Stomach (tissue), 9 donors: Measurements from ENCODE around the gene PADI6. TPM values are rescaled to one million over a fixed set of nuclear protein-coding genes. Genes with fewer than 3 reads are reported as not detected.

Source experiments
- DNase-seq, 2 donors: peaks; one replicate each; pipeline versions ENCODE4 v3.0.0 to v3.0.0-alpha.2; 2013 to 2019
- H3K27ac ChIP-seq, 5 donors: fragments of 200-600 bp in 4 of 5; sonication (generic) in 4 of 5; one replicate each; pipeline ENCODE4 v1.5.1; 2013 to 2019; ENCODE audit warnings: mild to moderate bottlenecking in 1 of 5, moderate library complexity in 1 of 5
- H3K27me3 ChIP-seq, 3 donors: fragments of 200-600 bp; sonication (generic); one replicate each; pipeline ENCODE4 v1.5.1; 2017 to 2019; ENCODE audit warnings: mixed run types in 1 of 3
- H3K36me3 ChIP-seq, 4 donors: fragments of 200-600 bp; sonication (generic); 1 replicate in 3 of 4; 2 replicates in 1 of 4; pipeline ENCODE4 v1.5.1; 2016 to 2019
- H3K4me1 ChIP-seq, 4 donors: fragments of 200-600 bp; sonication (generic); one replicate each; pipeline ENCODE4 v1.5.1; 2016 to 2019
- H3K4me3 ChIP-seq, 4 donors: fragments of 200-600 bp; sonication (generic) in 3 of 4; one replicate each; pipeline ENCODE4 v1.5.1; 2016 to 2019; ENCODE audit warnings: mild to moderate bottlenecking in 1 of 4
- H3K9me3 ChIP-seq, 4 donors: fragments of 200-600 bp; sonication (generic); one replicate each; pipeline ENCODE4 v1.5.1; 2016 to 2019
- CTCF ChIP-seq, 7 experiments: fragments of 450-650 bp in 4 of 7; fragments of 200-600 bp in 3 of 7; sonication (generic) in 3 of 7; IDR thresholded peaks; one replicate each; pipeline ENCODE4 v1.5.1; 2016 to 2019; ENCODE audit warnings: antibody characterized with exemption in 7 of 7, control low read depth in 2 of 7, mild to moderate bottlenecking in 1 of 7
- EP300 ChIP-seq: sonication (generic); formaldehyde crosslinking; IDR thresholded peaks from one replicate; pipeline ENCODE4 v1.6.1; 2017; ENCODE audit warnings: antibody characterized with exemption
- POLR2A ChIP-seq, 4 donors: fragments of 450-650 bp; IDR thresholded peaks; one replicate each; pipeline ENCODE4 v1.6.1; 2016; ENCODE audit warnings: antibody characterized with exemption in 4 of 4, control low read depth in 2 of 4, mild to moderate bottlenecking in 1 of 4, moderate library complexity in 1 of 4
- POLR2AphosphoS5 ChIP-seq, 3 donors: sonication (generic); formaldehyde crosslinking; IDR thresholded peaks; one replicate each; pipeline ENCODE4 v1.6.1; 2016; ENCODE audit warnings: antibody characterized with exemption in 3 of 3
- WGBS, 5 donors: extraction: QIAGEN DNeasy Blood & Tissue Kit in 3 of 5; methylation state at CpG; one replicate each; pipeline versions ENCODE4 v1.1.5 to v1.1.7; 2013 to 2018; 5-methylcytosine and 5-hydroxymethylcytosine counted together
- intact Hi-C: fragments of 100-400 bp; cut with DNase I; formaldehyde crosslinking; loops from one replicate; pipeline ENCODE4 v1.15.1; 2023; ENCODE audit warnings: low total_unique reads
- polyA plus RNA-seq, 3 donors: library from polyadenylated mRNA; stranded (reverse); fragments of 200-250 nt; gene quantifications; one replicate each; pipeline ENCODE4 v1.2.3, GENCODE V29; 2013
- total RNA-seq, 5 donors: library from RNA; depleted of rRNA; stranded (reverse); fragments of >200 nt; gene quantifications; one replicate each; pipeline versions ENCODE4 v1.1.0 to v1.2.3, GENCODE V29; 2014 to 2016
- donor health status: healthy with polysubstance abuse.
- donor health status: Bipolar disorder and iron deficiency.
- donor health status: healthy.

Gene PADI6
- total and polyA plus RNA-seq, 8 donors: not detected

- intact Hi-C loops: no loop called here
- DNase-seq: no peak
- Histone ChIP-seq H3K27ac (no peak overlapping the region), H3K9me3 (no peaks in the 10 kb centered on the region), H3K4me3 (no peak overlapping the region), H3K36me3 (no peaks in the 10 kb centered on the region), H3K4me1 (no peaks in the 10 kb centered on the region), H3K27me3 (peaks cover 0 to 53% (median 0%) of the 10 kb centered on the region in 3 donors)
- WGBS, 5 donors: 70 to 75% (median 71%) methylated on average over 14 of the region's 14 CpGs
- TF ChIP-seq POLR2A (IDR thresholded peaks at IDR 0.05) (no peak), EP300 (no peak), CTCF (IDR thresholded peaks at IDR 0.05) (no peak), POLR2AphosphoS5 (IDR thresholded peaks at IDR 0.05) (no peak)
These were observed 23.3 kb upstream of the PADI6 start for GRCh38 chr1:17348593-17349234.

- H3K9me3 ChIP-seq: no peaks in the 10 kb centered on the region
- no peak overlapping the region for H3K4me3 ChIP-seq
- peaks cover 0 to 53% (median 0%) of the 10 kb centered on the region in 3 donors for H3K27me3 ChIP-seq
- TF ChIP-seq POLR2A (IDR thresholded peaks at IDR 0.05) (no peak), POLR2AphosphoS5 (IDR thresholded peaks at IDR 0.05) (no peak), CTCF (IDR thresholded peaks at IDR 0.05) (no peak), EP300 (no peak)
- H3K36me3 ChIP-seq: no peaks in the 10 kb centered on the region
- intact Hi-C loops: no loop called here
- WGBS, 5 donors: 46 to 62% (median 58%) methylated on average over 8 of the region's 8 CpGs
- no peak for DNase-seq
- H3K4me1 ChIP-seq: no peaks in the 10 kb centered on the region
- H3K27ac ChIP-seq: no peak overlapping the region
These were observed 21.9 kb upstream of the PADI6 start for GRCh38 chr1:17350083-17350482.

GRCh38 chr1:17350928-17351446, 21.0 kb upstream of the PADI6 start:
- no peak overlapping the region for H3K4me3 ChIP-seq
- H3K36me3 ChIP-seq: no peaks in the 10 kb centered on the region
- TF ChIP-seq POLR2A (IDR thresholded peaks at IDR 0.05) (no peak), CTCF (IDR thresholded peaks at IDR 0.05) (no peak), POLR2AphosphoS5 (IDR thresholded peaks at IDR 0.05) (no peak), EP300 (no peak)
- WGBS, 5 donors: 70 to 83% (median 75%) methylated on average over 7 of the region's 7 CpGs
- H3K27me3 ChIP-seq: peaks cover 0 to 58% (median 0%) of the 10 kb centered on the region in 3 donors
- H3K4me1 ChIP-seq: no peaks in the 10 kb centered on the region
- no peak for DNase-seq
- H3K9me3 ChIP-seq: no peaks in the 10 kb centered on the region
- no peak overlapping the region for H3K27ac ChIP-seq
- intact Hi-C loops: no loop called here

- H3K4me1 ChIP-seq: no peaks in the 10 kb centered on the region
- peaks cover 0 to 55% (median 0%) of the 10 kb centered on the region in 3 donors for H3K27me3 ChIP-seq
- intact Hi-C loops: no loop called here
- H3K9me3 ChIP-seq: no peaks in the 10 kb centered on the region
- WGBS, 5 donors: 61 to 85% (median 80%) methylated on average over 7 to 8 of the region's 8 CpGs
- no peaks in the 10 kb centered on the region for H3K36me3 ChIP-seq
- H3K4me3 ChIP-seq: no peak overlapping the region
- no peak overlapping the region for H3K27ac ChIP-seq
- TF ChIP-seq CTCF (IDR thresholded peaks at IDR 0.05) (no peak), POLR2A (IDR thresholded peaks at IDR 0.05) (no peak), EP300 (no peak)
- DNase-seq: no peak
These were observed 20.2 kb upstream of the PADI6 start for GRCh38 chr1:17351598-17352324.
